Neural progenitor cell (in vitro differentiated cells): ENCODE results near the gene TRAF4. TPM values are rescaled to one million over a fixed set of nuclear protein-coding genes. Genes with fewer than 3 reads are reported as not detected.
"Not testable (repeated sequence)": the region's sequence is repeated elsewhere in the genome, so short reads cannot be mapped to it uniquely, and the experiment has no call there.

Experiments used
- DNase-seq: peaks from one replicate; pipeline ENCODE4 v3.0.0-alpha.2; 2016; ENCODE audit warnings: low spot score
- H2AFZ ChIP-seq: fragments of 200-600 bp; sonication (generic); replicated peaks from 2 replicates; pipeline ENCODE4 v1.6.1; 2016; ENCODE audit warnings: antibody characterized with exemption
- H3F3A ChIP-seq: fragments of 200-600 bp; sonication (generic); 2 replicates; pipeline ENCODE4 v1.6.1; 2016; ENCODE audit warnings: antibody characterized with exemption, low read depth
- H3K27ac ChIP-seq: fragments of 200-600 bp; sonication (generic); 2 replicates; pipeline ENCODE4 v1.5.1; 2016; ENCODE audit warnings: mild to moderate bottlenecking
- H3K27me3 ChIP-seq: fragments of 200-600 bp; sonication (generic); 2 replicates; pipeline ENCODE4 v1.6.1; 2016; ENCODE audit warnings: mild to moderate bottlenecking, moderate library complexity
- H3K36me3 ChIP-seq: fragments of 200-600 bp; sonication (generic); 2 replicates; pipeline ENCODE4 v1.5.1; 2016
- H3K4me1 ChIP-seq: fragments of 200-600 bp; sonication (generic); 2 replicates; pipeline ENCODE4 v1.6.1; 2016; ENCODE audit warnings: mixed run types
- H3K4me2 ChIP-seq: fragments of 200-600 bp; sonication (generic); 2 replicates; pipeline ENCODE4 v1.6.1; 2016
- H3K4me3 ChIP-seq: fragments of 200-600 bp; sonication (generic); 2 replicates; pipeline ENCODE4 v1.5.1; 2016
- H3K79me2 ChIP-seq: fragments of 200-600 bp; sonication (generic); 2 replicates; pipeline ENCODE4 v1.6.1; 2016; ENCODE audit warnings: low read depth
- H3K9ac ChIP-seq: fragments of 200-600 bp; sonication (generic); 2 replicates; pipeline ENCODE4 v1.6.1; 2016
- H3K9me3 ChIP-seq: fragments of 200-600 bp; sonication (generic); 2 replicates; pipeline ENCODE4 v1.5.1; 2016; ENCODE audit warnings: low read depth
- H4K20me1 ChIP-seq: fragments of 200-600 bp; sonication (generic); 2 replicates; pipeline ENCODE4 v1.6.1; 2016; ENCODE audit warnings: low read depth
- H3K27ac Mint-ChIP-seq: 3 replicates; pipeline ENCODE4 v1.8.0; 2021; ENCODE audit warnings: mixed read lengths
- H3K27me3 Mint-ChIP-seq: 2 replicates; pipeline ENCODE4 v1.8.0; 2022; ENCODE audit warnings: low read depth, mild to moderate bottlenecking, inconsistent platforms, moderate library complexity, mixed read lengths; ENCODE audit not compliant: insufficient read depth
- H3K36me3 Mint-ChIP-seq: 3 replicates; pipeline ENCODE4 v1.8.0; 2021; ENCODE audit warnings: mixed read lengths
- H3K4me1 Mint-ChIP-seq: 3 replicates; pipeline ENCODE4 v1.8.0; 2021; ENCODE audit warnings: mixed read lengths
- H3K4me3 Mint-ChIP-seq: 3 replicates; pipeline ENCODE4 v1.8.0; 2021; ENCODE audit warnings: mild to moderate bottlenecking, moderate library complexity, mixed read lengths
- H3K9me3 Mint-ChIP-seq: 3 replicates; pipeline ENCODE4 v1.8.0; 2020; ENCODE audit warnings: mixed read lengths
- CTCF ChIP-seq: fragments of 200-600 bp; sonication (generic); IDR thresholded peaks from 2 replicates; pipeline ENCODE4 v1.5.1; 2017; ENCODE audit warnings: antibody characterized with exemption, mild to moderate bottlenecking
- EZH2 ChIP-seq: fragments of 200-600 bp; sonication (generic); IDR thresholded peaks from 2 replicates; pipeline ENCODE4 v1.6.1; 2017; ENCODE audit warnings: antibody characterized with exemption, mild to moderate bottlenecking, moderate library complexity
- EZH2phosphoT487 ChIP-seq: fragments of 200-600 bp; sonication (generic); IDR thresholded peaks from 2 replicates; pipeline ENCODE4 v1.6.1; 2017; ENCODE audit warnings: antibody characterized with exemption
- total RNA-seq: library from RNA; depleted of rRNA; stranded (reverse); fragments of >200 nt; gene quantifications from 2 replicates; pipeline ENCODE4 v1.2.3, GENCODE V29; 2015; ENCODE audit warnings: low replicate concordance

TRAF4 gene
- total RNA-seq, 1 donor from 2014 or later, result 32.2 TPM

GRCh38 chr17:28735242-28735722 lies 8.5 kb upstream of the TRAF4 start:
- Histone ChIP-seq H3K9me3 (no peaks in the 10 kb centered on the region), H3K4me1 (no peaks in the 10 kb centered on the region), H2AFZ (no peak overlapping the region), H3K4me2 (no peak overlapping the region), H3K27ac (no peak overlapping the region), H3K4me3 (no peak overlapping the region), H3K36me3 (no peaks in the 10 kb centered on the region), H3F3A (no peaks in the 10 kb centered on the region), H3K9ac (no peak overlapping the region), H3K27me3 (no peaks in the 10 kb centered on the region), H4K20me1 (no peaks in the 10 kb centered on the region), H3K79me2 (no peaks in the 10 kb centered on the region)
- Mint-ChIP-seq H3K27me3 (no peaks in the 10 kb centered on the region), H3K9me3 (peaks cover 2% of the 10 kb centered on the region), H3K4me3 (no peak overlapping the region), H3K36me3 (peaks cover 2% of the 10 kb centered on the region), H3K4me1 (no peaks in the 10 kb centered on the region), H3K27ac (no peak overlapping the region)
- TF ChIP-seq EZH2phosphoT487 (no peak), CTCF (no peak), EZH2 (no peak)
- DNase-seq, result no peak

GRCh38 chr17:28735913-28736769 lies 7.7 kb upstream of the TRAF4 start:
- not testable (repeated sequence) for H3K36me3 ChIP-seq, H3K27ac Mint-ChIP-seq, H3K79me2 ChIP-seq, H3K9ac ChIP-seq, H3K27me3 Mint-ChIP-seq, H3K4me1 ChIP-seq, DNase-seq, H3K36me3 Mint-ChIP-seq, H3K4me2 ChIP-seq, H3K27me3 ChIP-seq, H3K4me3 ChIP-seq, H3F3A ChIP-seq, H4K20me1 ChIP-seq, H3K9me3 Mint-ChIP-seq, H3K4me3 Mint-ChIP-seq, H2AFZ ChIP-seq, H3K27ac ChIP-seq, H3K4me1 Mint-ChIP-seq, H3K9me3 ChIP-seq

- no peaks in the 10 kb centered on the region for H3K36me3 ChIP-seq
- H3K4me1 Mint-ChIP-seq, result no peaks in the 10 kb centered on the region
- no peak for DNase-seq
- H3K4me3 ChIP-seq, result no peak overlapping the region
- no peak overlapping the region for H3K4me3 Mint-ChIP-seq
- H3K4me1 ChIP-seq, result no peaks in the 10 kb centered on the region
- H3K79me2 ChIP-seq, result no peaks in the 10 kb centered on the region
- H3K27ac Mint-ChIP-seq, result no peak overlapping the region
- no peaks in the 10 kb centered on the region for H3F3A ChIP-seq
- H2AFZ ChIP-seq, result no peak overlapping the region
- no peaks in the 10 kb centered on the region for H3K27me3 Mint-ChIP-seq
- H4K20me1 ChIP-seq, result no peaks in the 10 kb centered on the region
- H3K9me3 Mint-ChIP-seq, result peaks cover 2% of the 10 kb centered on the region
- H3K27ac ChIP-seq, result no peak overlapping the region
- H3K9me3 ChIP-seq, result no peaks in the 10 kb centered on the region
- no peak for TF ChIP-seq EZH2
- no peak for TF ChIP-seq CTCF
- no peak for TF ChIP-seq EZH2phosphoT487
- no peak overlapping the region for H3K4me2 ChIP-seq
- H3K36me3 Mint-ChIP-seq, result peaks cover 2% of the 10 kb centered on the region
- no peak overlapping the region for H3K9ac ChIP-seq
- no peaks in the 10 kb centered on the region for H3K27me3 ChIP-seq
Observed at GRCh38 chr17:28737316-28737715, 6.5 kb upstream of the TRAF4 start.
